Measurements from ENCODE around the gene LMO7.
"Not testable (repeated sequence)": the region's sequence is repeated elsewhere in the genome, so short reads cannot be mapped to it uniquely, and the experiment has no call there.

The LMO7 gene

GRCh38 chr13:75764251-75764925 is 128.3 kb downstream of the LMO7 start:
- H3K36me3 ChIP-seq (ENCODE audit: control insufficient read depth, insufficient read depth, low read length) = no peaks in the 10 kb centered on the region
- no peaks in the 10 kb centered on the region for H3K4me1 ChIP-seq (ENCODE audit: control insufficient read depth, insufficient read depth, low read length)
- H3K4me3 ChIP-seq (ENCODE audit: low read depth, low read length) = no peak overlapping the region
- H3K9ac ChIP-seq (ENCODE audit: low read depth, low read length) = no peak overlapping the region
- H3K27me3 ChIP-seq (ENCODE audit: control insufficient read depth, insufficient read depth, low read length) = no peaks in the 10 kb centered on the region
- no peaks in the 10 kb centered on the region for H3K9me3 ChIP-seq (ENCODE audit: control insufficient read depth, insufficient read depth, low read length)

GRCh38 chr13:75764926-75765310 is 128.8 kb downstream of the LMO7 start:
- H3K27me3 ChIP-seq (ENCODE audit: control insufficient read depth, insufficient read depth, low read length) = no peaks in the 10 kb centered on the region
- H3K9me3 ChIP-seq (ENCODE audit: control insufficient read depth, insufficient read depth, low read length) = no peaks in the 10 kb centered on the region
- H3K4me3 ChIP-seq (ENCODE audit: low read depth, low read length) = no peak overlapping the region
- H3K9ac ChIP-seq (ENCODE audit: low read depth, low read length) = no peak overlapping the region
- H3K4me1 ChIP-seq (ENCODE audit: control insufficient read depth, insufficient read depth, low read length) = no peaks in the 10 kb centered on the region
- H3K36me3 ChIP-seq (ENCODE audit: control insufficient read depth, insufficient read depth, low read length) = no peaks in the 10 kb centered on the region

GRCh38 chr13:75766636-75767035 is 130.5 kb downstream of the LMO7 start:
- no peaks in the 10 kb centered on the region for H3K36me3 ChIP-seq (ENCODE audit: control insufficient read depth, insufficient read depth, low read length)
- no peaks in the 10 kb centered on the region for H3K9me3 ChIP-seq (ENCODE audit: control insufficient read depth, insufficient read depth, low read length)
- H3K4me3 ChIP-seq (ENCODE audit: low read depth, low read length) = no peak overlapping the region
- H3K9ac ChIP-seq (ENCODE audit: low read depth, low read length) = no peak overlapping the region
- no peaks in the 10 kb centered on the region for H3K4me1 ChIP-seq (ENCODE audit: control insufficient read depth, insufficient read depth, low read length)
- no peaks in the 10 kb centered on the region for H3K27me3 ChIP-seq (ENCODE audit: control insufficient read depth, insufficient read depth, low read length)

GRCh38 chr13:75769141-75769905 is 133.2 kb downstream of the LMO7 start:
- H3K4me1 ChIP-seq (ENCODE audit: control insufficient read depth, insufficient read depth, low read length) = no peaks in the 10 kb centered on the region
- H3K9me3 ChIP-seq (ENCODE audit: control insufficient read depth, insufficient read depth, low read length) = no peaks in the 10 kb centered on the region
- no peaks in the 10 kb centered on the region for H3K36me3 ChIP-seq (ENCODE audit: control insufficient read depth, insufficient read depth, low read length)
- no peak overlapping the region for H3K9ac ChIP-seq (ENCODE audit: low read depth, low read length)
- H3K4me3 ChIP-seq (ENCODE audit: low read depth, low read length) = no peak overlapping the region
- H3K27me3 ChIP-seq (ENCODE audit: control insufficient read depth, insufficient read depth, low read length) = no peaks in the 10 kb centered on the region

GRCh38 chr13:75770164-75770563 is 134.0 kb downstream of the LMO7 start:
- Histone ChIP-seq H3K4me1 (ENCODE audit: control insufficient read depth, insufficient read depth, low read length) (no peaks in the 10 kb centered on the region), H3K4me3 (ENCODE audit: low read depth, low read length) (no peak overlapping the region), H3K9me3 (ENCODE audit: control insufficient read depth, insufficient read depth, low read length) (no peaks in the 10 kb centered on the region), H3K36me3 (ENCODE audit: control insufficient read depth, insufficient read depth, low read length) (no peaks in the 10 kb centered on the region), H3K27me3 (ENCODE audit: control insufficient read depth, insufficient read depth, low read length) (no peaks in the 10 kb centered on the region), H3K9ac (ENCODE audit: low read depth, low read length) (no peak overlapping the region)

- Histone ChIP-seq H3K27me3 (ENCODE audit: control insufficient read depth, insufficient read depth, low read length) (no peaks in the 10 kb centered on the region), H3K9ac (ENCODE audit: low read depth, low read length) (no peak overlapping the region), H3K4me3 (ENCODE audit: low read depth, low read length) (no peak overlapping the region), H3K9me3 (ENCODE audit: control insufficient read depth, insufficient read depth, low read length) (no peaks in the 10 kb centered on the region), H3K36me3 (ENCODE audit: control insufficient read depth, insufficient read depth, low read length) (no peaks in the 10 kb centered on the region), H3K4me1 (ENCODE audit: control insufficient read depth, insufficient read depth, low read length) (no peaks in the 10 kb centered on the region)
Observed at GRCh38 chr13:75770592-75771011, 134.5 kb downstream of the LMO7 start.

- Histone ChIP-seq H3K4me1 (ENCODE audit: control insufficient read depth, insufficient read depth, low read length) (no peaks in the 10 kb centered on the region), H3K9me3 (ENCODE audit: control insufficient read depth, insufficient read depth, low read length) (no peaks in the 10 kb centered on the region), H3K36me3 (ENCODE audit: control insufficient read depth, insufficient read depth, low read length) (no peaks in the 10 kb centered on the region), H3K4me3 (ENCODE audit: low read depth, low read length) (no peak overlapping the region), H3K9ac (ENCODE audit: low read depth, low read length) (no peak overlapping the region), H3K27me3 (ENCODE audit: control insufficient read depth, insufficient read depth, low read length) (no peaks in the 10 kb centered on the region)
Observed at GRCh38 chr13:75771226-75771625, 135.1 kb downstream of the LMO7 start.

- H3K36me3 ChIP-seq (ENCODE audit: control insufficient read depth, insufficient read depth, low read length) = no peaks in the 10 kb centered on the region
- no peak overlapping the region for H3K9ac ChIP-seq (ENCODE audit: low read depth, low read length)
- H3K9me3 ChIP-seq (ENCODE audit: control insufficient read depth, insufficient read depth, low read length) = no peaks in the 10 kb centered on the region
- H3K4me1 ChIP-seq (ENCODE audit: control insufficient read depth, insufficient read depth, low read length) = no peaks in the 10 kb centered on the region
- no peak overlapping the region for H3K4me3 ChIP-seq (ENCODE audit: low read depth, low read length)
- H3K27me3 ChIP-seq (ENCODE audit: control insufficient read depth, insufficient read depth, low read length) = no peaks in the 10 kb centered on the region
Observed at GRCh38 chr13:75771818-75772217, 135.7 kb downstream of the LMO7 start.

- Histone ChIP-seq H3K36me3 (ENCODE audit: control insufficient read depth, insufficient read depth, low read length) (no peaks in the 10 kb centered on the region), H3K4me3 (ENCODE audit: low read depth, low read length) (no peak overlapping the region), H3K9me3 (ENCODE audit: control insufficient read depth, insufficient read depth, low read length) (no peaks in the 10 kb centered on the region), H3K4me1 (ENCODE audit: control insufficient read depth, insufficient read depth, low read length) (no peaks in the 10 kb centered on the region), H3K9ac (ENCODE audit: low read depth, low read length) (no peak overlapping the region), H3K27me3 (ENCODE audit: control insufficient read depth, insufficient read depth, low read length) (no peaks in the 10 kb centered on the region)
Observed at GRCh38 chr13:75774176-75774575, 138.0 kb downstream of the LMO7 start.

GRCh38 chr13:75776550-75776949 is 140.4 kb downstream of the LMO7 start:
- no peaks in the 10 kb centered on the region for H3K36me3 ChIP-seq (ENCODE audit: control insufficient read depth, insufficient read depth, low read length)
- no peak overlapping the region for H3K4me3 ChIP-seq (ENCODE audit: low read depth, low read length)
- no peaks in the 10 kb centered on the region for H3K9me3 ChIP-seq (ENCODE audit: control insufficient read depth, insufficient read depth, low read length)
- no peaks in the 10 kb centered on the region for H3K27me3 ChIP-seq (ENCODE audit: control insufficient read depth, insufficient read depth, low read length)
- H3K4me1 ChIP-seq (ENCODE audit: control insufficient read depth, insufficient read depth, low read length) = no peaks in the 10 kb centered on the region
- no peak overlapping the region for H3K9ac ChIP-seq (ENCODE audit: low read depth, low read length)

- Histone ChIP-seq H3K9ac (ENCODE audit: low read depth, low read length) (no peak overlapping the region), H3K27me3 (ENCODE audit: control insufficient read depth, insufficient read depth, low read length) (no peaks in the 10 kb centered on the region), H3K4me1 (ENCODE audit: control insufficient read depth, insufficient read depth, low read length) (no peaks in the 10 kb centered on the region), H3K36me3 (ENCODE audit: control insufficient read depth, insufficient read depth, low read length) (no peaks in the 10 kb centered on the region), H3K9me3 (ENCODE audit: control insufficient read depth, insufficient read depth, low read length) (no peaks in the 10 kb centered on the region), H3K4me3 (ENCODE audit: low read depth, low read length) (no peak overlapping the region)
Observed at GRCh38 chr13:75779393-75779792, 143.3 kb downstream of the LMO7 start.

- not testable (repeated sequence) for H3K9ac ChIP-seq (ENCODE audit: low read depth, low read length); H3K4me3 ChIP-seq (ENCODE audit: low read depth, low read length); H3K4me1 ChIP-seq (ENCODE audit: control insufficient read depth, insufficient read depth, low read length); H3K27me3 ChIP-seq (ENCODE audit: control insufficient read depth, insufficient read depth, low read length); H3K9me3 ChIP-seq (ENCODE audit: control insufficient read depth, insufficient read depth, low read length); H3K36me3 ChIP-seq (ENCODE audit: control insufficient read depth, insufficient read depth, low read length)
Observed at GRCh38 chr13:75780103-75780502, 144.0 kb downstream of the LMO7 start.

Data from iPS-15b (cell line).